ENCODE measurements around the gene PKLR.
"Not testable (repeated sequence)": the region's sequence is repeated elsewhere in the genome, so short reads cannot be mapped to it uniquely, and the experiment has no call there.

The PKLR gene

GRCh38 chr1:155316922-155317321, 15.7 kb upstream of the PKLR start:
- DNase-seq: no peak

- DNase-seq: no peak
Observed at GRCh38 chr1:155313261-155313660, 12.0 kb upstream of the PKLR start.

- DNase-seq: no peak
Observed at GRCh38 chr1:155309423-155310021, 8.3 kb upstream of the PKLR start.

GRCh38 chr1:155308493-155309422, 7.5 kb upstream of the PKLR start, which contains the start of gene FDPS:
TSS of gene FDPS (plus strand) at chr1:155308866. CDS start at chr1:155309790, 924 bp downstream.
- DNase-seq: peak; percentile 99

GRCh38 chr1:155307247-155307740, 6.1 kb upstream of the PKLR start:
- DNase-seq: no peak

- DNase-seq: no peak
Observed at GRCh38 chr1:155305881-155306391, 4.7 kb upstream of the PKLR start.

- DNase-seq: no peak
Observed at GRCh38 chr1:155304558-155305063, 3.4 kb upstream of the PKLR start.

- no peak for DNase-seq
Observed at GRCh38 chr1:155300553-155301329, 497 bp downstream of the PKLR start.

GRCh38 chr1:155300024-155300423, 1.2 kb downstream of the PKLR start:
- DNase-seq: no peak

GRCh38 chr1:155297384-155297783, 3.9 kb downstream of the PKLR start:
- DNase-seq: no peak

GRCh38 chr1:155296661-155297060, 4.6 kb downstream of the PKLR start:
- no peak for DNase-seq

- DNase-seq: no peak
Observed at GRCh38 chr1:155295942-155296267, 5.3 kb downstream of the PKLR start.

GRCh38 chr1:155295183-155295941, 5.9 kb downstream of the PKLR start:
- DNase-seq: no peak

GRCh38 chr1:155294520-155295182, 6.6 kb downstream of the PKLR start:
- no peak for DNase-seq

GRCh38 chr1:155293086-155293749, 8.0 kb downstream of the PKLR start:
- DNase-seq: no peak

- not testable (repeated sequence) for DNase-seq
Observed at GRCh38 chr1:155291006-155291405, 10.2 kb downstream of the PKLR start.

- DNase-seq: no peak
Observed at GRCh38 chr1:155287987-155288543, 13.2 kb downstream of the PKLR start.

- no peak for DNase-seq
Observed at GRCh38 chr1:155286544-155286943, 14.7 kb downstream of the PKLR start.

GRCh38 chr1:155285631-155286044, 15.6 kb downstream of the PKLR start:
- DNase-seq: no peak

GRCh38 chr1:155285063-155285462, 16.2 kb downstream of the PKLR start:
- no peak for DNase-seq

GRCh38 chr1:155284476-155284875, 16.8 kb downstream of the PKLR start:
- DNase-seq: no peak
